Vagina (tissue), 2 donors: ENCODE measurements around the gene TMEM30B. TPM values are rescaled to one million over a fixed set of nuclear protein-coding genes. Genes with fewer than 3 reads are reported as not detected.

Experiments used
- DNase-seq, 2 donors: peaks; one replicate each; pipeline ENCODE4 v3.0.0-alpha.2; 2017; ENCODE audit errors: extremely low spot score in 2 of 2
- H3K27ac ChIP-seq: fragments of 200-600 bp; sonication (generic); one replicate; pipeline ENCODE4 v1.5.1; 2019
- H3K27me3 ChIP-seq: fragments of 200-600 bp; sonication (generic); one replicate; pipeline ENCODE4 v1.5.1; 2019
- H3K36me3 ChIP-seq, 2 donors: fragments of 200-600 bp; sonication (generic); one replicate each; pipeline ENCODE4 v1.5.1; 2017 to 2019
- H3K4me1 ChIP-seq: fragments of 200-600 bp; sonication (generic); one replicate; pipeline ENCODE4 v1.5.1; 2019
- H3K4me3 ChIP-seq, 2 donors: fragments of 200-600 bp; sonication (generic); 1 replicate in 1 of 2; 2 replicates in 1 of 2; pipeline ENCODE4 v1.5.1; 2016 to 2019
- H3K9me3 ChIP-seq: fragments of 200-600 bp; sonication (generic); one replicate; pipeline ENCODE4 v1.5.1; 2019
- POLR2A ChIP-seq, 2 donors: fragments of 450-650 bp; IDR thresholded peaks; one replicate each; pipeline ENCODE4 v1.6.1; 2017; ENCODE audit warnings: antibody characterized with exemption in 2 of 2, mild to moderate bottlenecking in 2 of 2, moderate library complexity in 2 of 2
- POLR2AphosphoS5 ChIP-seq, 2 donors: sonication (generic); formaldehyde crosslinking; IDR thresholded peaks; one replicate each; pipeline ENCODE4 v1.9.0; 2017; ENCODE audit warnings: antibody characterized with exemption in 2 of 2, mild to moderate bottlenecking in 2 of 2, low read depth in 1 of 2; ENCODE audit not compliant: insufficient read depth in 1 of 2
- intact Hi-C: fragments of 100-400 bp; cut with DNase I; formaldehyde crosslinking; loops from one replicate; pipeline ENCODE4 v1.15.1; 2023
- total RNA-seq: library from RNA; depleted of rRNA; stranded (reverse); fragments of >200 nt; gene quantifications from one replicate; pipeline ENCODE4 v1.2.3, GENCODE V29; 2016
- TF ChIP-seq, protein P1 (sequence below), 3 experiments: fragments of 450-650 bp in 2 of 3; fragments of 200-600 bp in 1 of 3; sonication (generic) in 1 of 3; IDR thresholded peaks; one replicate each; pipeline ENCODE4 v1.5.1; 2017 to 2019; ENCODE audit warnings: antibody characterized with exemption in 3 of 3, mild to moderate bottlenecking in 2 of 3, moderate library complexity in 2 of 3

Gene TMEM30B
- total RNA-seq, 1 donor from 2014 or later = 22.6 TPM

DNA sequence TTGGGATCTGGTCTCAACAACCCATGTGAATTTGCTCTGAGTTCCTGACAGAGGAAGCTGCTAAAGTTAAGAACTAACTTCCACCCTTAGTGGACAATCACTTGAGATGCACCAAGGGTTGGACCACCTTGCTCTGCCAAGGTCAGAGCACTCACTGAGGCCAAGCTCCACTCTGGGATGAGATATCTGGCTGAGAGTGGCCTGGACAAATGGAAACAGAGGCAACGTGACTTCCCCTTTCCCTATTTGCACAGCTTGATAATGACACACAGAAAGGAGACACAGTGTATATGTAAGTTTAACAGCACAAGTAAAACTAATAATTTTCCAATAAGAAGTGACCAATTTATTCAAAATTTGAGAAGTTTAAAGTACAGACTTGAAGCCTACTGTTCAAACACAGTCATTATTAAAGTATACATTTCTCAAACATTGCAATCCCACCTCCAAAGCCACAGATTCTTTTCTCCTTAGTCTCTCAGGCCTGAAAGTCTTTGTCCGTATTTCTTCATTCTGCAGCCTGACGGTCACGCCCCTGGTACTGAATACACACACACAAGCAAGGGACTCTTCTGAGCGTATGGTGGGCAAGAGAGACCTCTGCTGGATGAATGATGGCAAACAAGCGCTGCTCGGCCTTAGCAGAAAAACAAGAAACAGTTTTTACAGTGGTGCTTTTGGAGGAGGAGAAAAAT is 28.6 kb downstream of the TMEM30B start:
- intact Hi-C loops = loop anchor here (10.0 kb wide), 2 partner anchors 228 to 608 kb away; partner anchors contain the start of gene SIX1
- H3K27me3 ChIP-seq = no peaks in the 10 kb centered on the region
- no peak for DNase-seq
- H3K9me3 ChIP-seq = no peaks in the 10 kb centered on the region
- TF ChIP-seq POLR2AphosphoS5 (IDR thresholded peaks at IDR 0.05; ENCODE audit: insufficient read depth in 1 of 2, low read depth in 1 of 2) = peak in 1 of 2 donors; percentile 16
- no peak for TF ChIP-seq POLR2A (IDR thresholded peaks at IDR 0.05)
- TF ChIP-seq, protein P1, sequence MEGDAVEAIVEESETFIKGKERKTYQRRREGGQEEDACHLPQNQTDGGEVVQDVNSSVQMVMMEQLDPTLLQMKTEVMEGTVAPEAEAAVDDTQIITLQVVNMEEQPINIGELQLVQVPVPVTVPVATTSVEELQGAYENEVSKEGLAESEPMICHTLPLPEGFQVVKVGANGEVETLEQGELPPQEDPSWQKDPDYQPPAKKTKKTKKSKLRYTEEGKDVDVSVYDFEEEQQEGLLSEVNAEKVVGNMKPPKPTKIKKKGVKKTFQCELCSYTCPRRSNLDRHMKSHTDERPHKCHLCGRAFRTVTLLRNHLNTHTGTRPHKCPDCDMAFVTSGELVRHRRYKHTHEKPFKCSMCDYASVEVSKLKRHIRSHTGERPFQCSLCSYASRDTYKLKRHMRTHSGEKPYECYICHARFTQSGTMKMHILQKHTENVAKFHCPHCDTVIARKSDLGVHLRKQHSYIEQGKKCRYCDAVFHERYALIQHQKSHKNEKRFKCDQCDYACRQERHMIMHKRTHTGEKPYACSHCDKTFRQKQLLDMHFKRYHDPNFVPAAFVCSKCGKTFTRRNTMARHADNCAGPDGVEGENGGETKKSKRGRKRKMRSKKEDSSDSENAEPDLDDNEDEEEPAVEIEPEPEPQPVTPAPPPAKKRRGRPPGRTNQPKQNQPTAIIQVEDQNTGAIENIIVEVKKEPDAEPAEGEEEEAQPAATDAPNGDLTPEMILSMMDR (IDR thresholded peaks at IDR 0.05) = peak; percentile 40 to 92 (median 90)
- H3K4me1 ChIP-seq = peaks cover 3% of the 10 kb centered on the region
- H3K36me3 ChIP-seq = no peaks in the 10 kb centered on the region
- H3K27ac ChIP-seq = no peak overlapping the region
- H3K4me3 ChIP-seq = no peak overlapping the region

DNA sequence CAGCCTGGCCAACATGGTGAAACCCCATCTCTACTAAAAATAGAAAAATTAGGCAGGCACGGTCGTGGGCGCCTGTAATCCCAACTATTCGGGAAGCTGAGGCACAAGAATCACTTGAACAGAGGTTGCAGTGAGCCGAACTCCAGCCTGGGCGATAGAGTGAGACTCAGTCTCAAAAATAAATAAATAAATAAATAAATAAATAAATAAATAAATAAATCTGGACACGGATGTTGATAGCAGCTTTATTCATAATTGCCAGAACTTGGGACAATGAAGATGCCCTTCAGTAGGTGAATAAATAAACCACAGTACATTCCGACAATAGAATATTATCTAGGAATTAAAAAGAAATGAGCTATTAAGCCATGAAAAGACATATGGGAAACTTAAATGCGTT is 31.1 kb downstream of the TMEM30B start:
- no peak for DNase-seq
- intact Hi-C loops = loop anchor here (10.0 kb wide), 2 partner anchors 225 to 605 kb away; partner anchors contain the start of gene SIX1
- no peak overlapping the region for H3K27ac ChIP-seq
- TF ChIP-seq, protein P1 (IDR thresholded peaks at IDR 0.05) = no peak
- no peak for TF ChIP-seq POLR2A (IDR thresholded peaks at IDR 0.05)
- TF ChIP-seq POLR2AphosphoS5 (IDR thresholded peaks at IDR 0.05; ENCODE audit: insufficient read depth in 1 of 2, low read depth in 1 of 2) = no peak
- H3K27me3 ChIP-seq = no peaks in the 10 kb centered on the region
- H3K9me3 ChIP-seq = no peaks in the 10 kb centered on the region
- H3K4me1 ChIP-seq = peaks cover 3% of the 10 kb centered on the region
- H3K4me3 ChIP-seq = no peak overlapping the region
- H3K36me3 ChIP-seq = no peaks in the 10 kb centered on the region

DNA sequence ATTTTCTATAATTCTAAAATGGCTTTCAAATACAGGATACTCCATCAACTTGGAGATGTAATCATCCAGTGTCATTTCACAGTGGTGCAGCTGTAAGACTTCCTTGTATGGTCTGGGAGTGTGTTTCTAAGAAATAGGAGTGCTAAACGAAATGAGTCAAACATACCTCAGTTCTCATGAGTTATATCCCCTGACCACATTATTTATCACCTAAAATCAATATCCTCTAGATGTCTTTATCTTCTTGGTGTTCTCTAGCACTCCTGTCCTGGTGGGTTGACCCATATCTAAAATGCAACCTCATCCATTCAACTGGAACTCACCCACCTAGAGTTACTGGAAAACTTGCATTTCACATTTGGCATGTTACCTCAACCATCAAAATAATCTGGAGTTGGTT is 33.2 kb downstream of the TMEM30B start:
- intact Hi-C loops = no loop called here
- Histone ChIP-seq H3K27ac (no peak overlapping the region), H3K9me3 (no peaks in the 10 kb centered on the region), H3K4me3 (no peak overlapping the region), H3K4me1 (peaks cover 3% of the 10 kb centered on the region), H3K36me3 (no peaks in the 10 kb centered on the region), H3K27me3 (no peaks in the 10 kb centered on the region)
- no peak for DNase-seq
- TF ChIP-seq, protein P1 (IDR thresholded peaks at IDR 0.05) = no peak
- TF ChIP-seq POLR2A (IDR thresholded peaks at IDR 0.05) (no peak), POLR2AphosphoS5 (IDR thresholded peaks at IDR 0.05; ENCODE audit: insufficient read depth in 1 of 2, low read depth in 1 of 2) (no peak)

DNA sequence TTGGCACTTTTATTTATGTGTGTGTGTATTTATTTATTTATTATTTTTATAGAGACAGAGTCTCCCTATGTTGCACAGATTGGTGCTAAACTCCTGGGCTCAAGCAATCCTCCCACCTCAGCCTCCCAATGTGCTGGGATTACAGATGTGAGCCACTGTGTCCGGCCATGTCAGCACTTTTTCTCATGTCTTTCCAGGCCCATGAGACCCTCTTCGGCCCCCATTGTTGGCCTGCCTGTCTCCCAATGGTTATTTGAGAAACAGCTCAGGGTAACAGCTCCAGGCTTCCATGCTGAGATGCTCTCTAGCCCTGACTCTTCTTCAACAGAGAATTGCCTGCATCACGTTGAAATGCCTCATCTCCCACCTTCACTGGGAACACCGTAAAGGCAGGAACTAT is 34.4 kb downstream of the TMEM30B start:
- no peak overlapping the region for H3K27ac ChIP-seq
- no peak for DNase-seq
- TF ChIP-seq POLR2AphosphoS5 (IDR thresholded peaks at IDR 0.05; ENCODE audit: insufficient read depth in 1 of 2, low read depth in 1 of 2) (no peak), POLR2A (IDR thresholded peaks at IDR 0.05) (no peak)
- TF ChIP-seq, protein P1 (IDR thresholded peaks at IDR 0.05) = no peak
- H3K4me3 ChIP-seq = no peak overlapping the region
- no peaks in the 10 kb centered on the region for H3K27me3 ChIP-seq
- no peaks in the 10 kb centered on the region for H3K9me3 ChIP-seq
- H3K4me1 ChIP-seq = no peaks in the 10 kb centered on the region
- intact Hi-C loops = no loop called here
- no peaks in the 10 kb centered on the region for H3K36me3 ChIP-seq

DNA sequence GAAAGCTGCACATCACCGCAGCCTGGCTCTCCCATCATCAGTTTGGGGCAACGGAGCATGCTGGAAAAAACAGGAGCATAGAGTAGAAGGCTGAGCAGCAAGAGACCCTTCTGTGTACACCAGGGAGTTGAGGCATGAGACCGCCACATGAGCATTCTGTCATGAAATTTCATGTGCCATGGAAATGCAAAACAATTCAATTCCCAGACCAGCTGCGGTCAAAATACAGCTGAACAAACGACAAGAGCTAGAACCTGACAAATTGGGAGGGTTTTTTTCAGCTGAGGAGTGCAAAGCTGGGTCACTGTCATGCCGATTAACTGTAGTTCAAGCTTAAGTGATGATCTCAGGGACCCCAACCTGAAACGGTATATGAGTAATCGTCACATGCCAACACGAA is 37.1 kb downstream of the TMEM30B start:
- TF ChIP-seq, protein P1 (IDR thresholded peaks at IDR 0.05) = no peak
- TF ChIP-seq POLR2AphosphoS5 (IDR thresholded peaks at IDR 0.05; ENCODE audit: insufficient read depth in 1 of 2, low read depth in 1 of 2) = no peak
- no peak for TF ChIP-seq POLR2A (IDR thresholded peaks at IDR 0.05)
- no peak for DNase-seq
- H3K27me3 ChIP-seq = no peaks in the 10 kb centered on the region
- H3K9me3 ChIP-seq = peaks cover 5% of the 10 kb centered on the region
- no peaks in the 10 kb centered on the region for H3K4me1 ChIP-seq
- H3K27ac ChIP-seq = no peak overlapping the region
- no peak overlapping the region for H3K4me3 ChIP-seq
- intact Hi-C loops = no loop called here
- H3K36me3 ChIP-seq = no peaks in the 10 kb centered on the region
